ENCODE results near the gene PCSK7. TPM values are rescaled to one million over a fixed set of nuclear protein-coding genes. Genes with fewer than 3 reads are reported as not detected.
A peak's percentile ranks its signal among the peaks of the same experiment; 100 is the strongest.

The PCSK7 gene
- total RNA-seq, 2 donors from 2014 or later = 25.9 to 86.0 TPM

DNA sequence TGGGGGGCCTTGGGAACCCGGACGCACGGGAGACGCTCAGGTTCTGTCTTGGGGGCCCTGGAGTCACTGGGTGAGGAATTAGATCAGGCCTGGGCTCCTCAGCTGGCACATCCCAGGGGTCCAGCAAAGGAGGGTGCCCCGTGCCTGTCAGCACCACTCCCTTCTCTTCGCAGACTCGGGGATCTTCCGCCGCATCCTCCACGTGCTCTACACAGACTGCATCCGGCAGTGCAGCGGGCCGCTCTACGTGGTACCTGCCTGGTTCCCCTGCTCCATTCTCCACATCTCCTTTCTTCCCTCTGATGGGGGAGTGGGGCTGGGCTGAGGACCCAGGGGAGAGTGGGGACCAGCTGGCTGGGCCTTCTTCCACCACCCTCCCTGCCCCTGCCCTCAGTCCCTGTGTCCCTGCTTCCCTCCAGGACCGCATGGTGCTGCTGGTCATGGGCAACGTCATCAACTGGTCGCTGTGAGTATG lies 39.4 kb downstream of the PCSK7 start:
- DNase-seq (no peak), ATAC-seq (no peak)
- H3K36me3 ChIP-seq (replicated peaks in 1 of 2; ENCODE audit: insufficient read depth in 1 of 2, low read depth in 2 of 2) = peaks cover 0 to 29% of the 10 kb centered on the region in 2 donors
- 91 to 98% methylated on average over 10 to 16 of the region's 17 CpGs for WGBS, 2 donors
- no peak overlapping the region for H3K4me3 ChIP-seq
- TF ChIP-seq, protein P1, sequence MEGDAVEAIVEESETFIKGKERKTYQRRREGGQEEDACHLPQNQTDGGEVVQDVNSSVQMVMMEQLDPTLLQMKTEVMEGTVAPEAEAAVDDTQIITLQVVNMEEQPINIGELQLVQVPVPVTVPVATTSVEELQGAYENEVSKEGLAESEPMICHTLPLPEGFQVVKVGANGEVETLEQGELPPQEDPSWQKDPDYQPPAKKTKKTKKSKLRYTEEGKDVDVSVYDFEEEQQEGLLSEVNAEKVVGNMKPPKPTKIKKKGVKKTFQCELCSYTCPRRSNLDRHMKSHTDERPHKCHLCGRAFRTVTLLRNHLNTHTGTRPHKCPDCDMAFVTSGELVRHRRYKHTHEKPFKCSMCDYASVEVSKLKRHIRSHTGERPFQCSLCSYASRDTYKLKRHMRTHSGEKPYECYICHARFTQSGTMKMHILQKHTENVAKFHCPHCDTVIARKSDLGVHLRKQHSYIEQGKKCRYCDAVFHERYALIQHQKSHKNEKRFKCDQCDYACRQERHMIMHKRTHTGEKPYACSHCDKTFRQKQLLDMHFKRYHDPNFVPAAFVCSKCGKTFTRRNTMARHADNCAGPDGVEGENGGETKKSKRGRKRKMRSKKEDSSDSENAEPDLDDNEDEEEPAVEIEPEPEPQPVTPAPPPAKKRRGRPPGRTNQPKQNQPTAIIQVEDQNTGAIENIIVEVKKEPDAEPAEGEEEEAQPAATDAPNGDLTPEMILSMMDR (IDR thresholded peaks at IDR 0.05) = no peak
- TF ChIP-seq POLR2A (IDR thresholded peaks at IDR 0.05) = no peak
- intact Hi-C loops (cut with DNase I) = no loop called here
- H3K9me3 ChIP-seq = no peaks in the 10 kb centered on the region
- H3K27ac ChIP-seq = no peak overlapping the region
- H3K27me3 ChIP-seq = no peaks in the 10 kb centered on the region
- peaks cover 35% of the 10 kb centered on the region for H3K4me1 ChIP-seq

DNA sequence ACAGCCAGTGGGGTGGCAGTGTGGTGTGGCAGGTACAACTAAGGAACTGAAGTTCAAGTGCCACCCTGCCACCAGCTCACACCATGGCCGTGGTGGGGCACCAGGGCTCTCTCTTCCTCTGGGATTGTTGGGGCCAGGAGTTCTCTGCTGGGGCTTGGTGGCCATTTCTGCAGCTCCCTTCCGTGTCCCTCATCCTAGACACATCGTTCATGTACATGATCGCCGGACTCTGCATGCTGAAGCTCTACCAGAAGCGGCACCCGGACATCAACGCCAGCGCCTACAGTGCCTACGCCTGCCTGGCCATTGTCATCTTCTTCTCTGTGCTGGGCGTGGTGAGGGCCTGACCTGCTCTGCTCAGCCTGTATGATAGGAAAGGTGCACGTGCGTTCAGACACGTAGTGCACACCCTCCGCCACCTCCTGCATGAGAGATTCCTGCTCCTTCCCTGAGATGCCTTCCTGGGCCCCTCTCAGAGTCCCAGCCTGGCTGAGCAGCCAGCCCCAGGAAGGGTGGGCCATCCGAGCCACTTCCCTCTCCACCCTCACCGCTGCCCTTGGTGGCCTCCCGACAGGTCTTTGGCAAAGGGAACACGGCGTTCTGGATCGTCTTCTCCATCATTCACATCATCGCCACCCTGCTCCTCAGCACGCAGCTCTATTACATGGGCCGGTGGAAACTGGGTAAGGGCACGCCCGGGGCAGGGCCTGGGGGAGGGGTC lies 40.0 kb downstream of the PCSK7 start:
- DNase-seq (peak in 1 of 4 donors; percentile 10), ATAC-seq (no peak)
- intact Hi-C loops (cut with DNase I) = no loop called here
- Histone ChIP-seq H3K4me1 (peaks cover 37% of the 10 kb centered on the region), H3K4me3 (no peak overlapping the region), H3K36me3 (replicated peaks in 1 of 2; ENCODE audit: insufficient read depth in 1 of 2, low read depth in 2 of 2) (peaks cover 0 to 29% of the 10 kb centered on the region in 2 donors), H3K27ac (no peak overlapping the region), H3K27me3 (no peaks in the 10 kb centered on the region), H3K9me3 (no peaks in the 10 kb centered on the region)
- TF ChIP-seq POLR2A (IDR thresholded peaks at IDR 0.05) = no peak
- TF ChIP-seq, protein P1 (IDR thresholded peaks at IDR 0.05) = no peak
- 91 to 98% methylated on average over 13 to 23 of the region's 26 CpGs for WGBS, 2 donors

DNA sequence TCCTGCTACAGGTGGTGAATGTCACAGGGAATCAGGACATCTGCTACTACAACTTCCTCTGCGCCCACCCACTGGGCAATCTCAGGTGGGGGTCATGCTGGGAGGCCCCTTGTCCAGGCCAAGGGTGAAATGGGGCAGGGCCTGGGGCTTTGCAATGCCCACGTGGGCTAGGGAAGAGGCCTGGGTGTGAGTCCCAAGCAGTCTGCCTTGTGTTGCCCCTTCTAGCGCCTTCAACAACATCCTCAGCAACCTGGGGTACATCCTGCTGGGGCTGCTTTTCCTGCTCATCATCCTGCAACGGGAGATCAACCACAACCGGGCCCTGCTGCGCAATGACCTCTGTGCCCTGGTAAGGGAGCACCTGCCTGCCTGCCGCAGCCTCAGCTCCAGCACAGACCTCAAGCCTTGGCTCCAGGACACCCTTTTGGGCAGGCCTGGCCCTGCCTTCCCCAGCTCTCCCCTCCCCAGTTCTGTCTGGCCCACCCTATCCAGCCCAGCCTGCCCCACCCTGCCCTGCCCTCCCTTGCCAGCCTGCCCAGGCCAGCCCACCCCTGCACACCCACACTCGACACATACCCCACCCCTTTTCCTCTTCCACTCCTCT lies 41.8 kb downstream of the PCSK7 start:
- no peak for TF ChIP-seq POLR2A (IDR thresholded peaks at IDR 0.05)
- TF ChIP-seq, protein P1 (IDR thresholded peaks at IDR 0.05) = no peak
- Histone ChIP-seq H3K4me1 (peaks cover 43% of the 10 kb centered on the region), H3K27me3 (no peaks in the 10 kb centered on the region), H3K27ac (peak overlapping the region in 1 of 4 donors; percentile 81), H3K36me3 (replicated peaks in 1 of 2; ENCODE audit: insufficient read depth in 1 of 2, low read depth in 2 of 2) (peaks cover 0 to 29% of the 10 kb centered on the region in 2 donors), H3K4me3 (no peak overlapping the region), H3K9me3 (no peaks in the 10 kb centered on the region)
- DNase-seq (peak in 1 of 4 donors; percentile 9), ATAC-seq (no peak)
- WGBS, 2 donors = 73 to 83% methylated on average over 5 to 8 of the region's 8 CpGs
- intact Hi-C loops (cut with DNase I) = no loop called here

DNA sequence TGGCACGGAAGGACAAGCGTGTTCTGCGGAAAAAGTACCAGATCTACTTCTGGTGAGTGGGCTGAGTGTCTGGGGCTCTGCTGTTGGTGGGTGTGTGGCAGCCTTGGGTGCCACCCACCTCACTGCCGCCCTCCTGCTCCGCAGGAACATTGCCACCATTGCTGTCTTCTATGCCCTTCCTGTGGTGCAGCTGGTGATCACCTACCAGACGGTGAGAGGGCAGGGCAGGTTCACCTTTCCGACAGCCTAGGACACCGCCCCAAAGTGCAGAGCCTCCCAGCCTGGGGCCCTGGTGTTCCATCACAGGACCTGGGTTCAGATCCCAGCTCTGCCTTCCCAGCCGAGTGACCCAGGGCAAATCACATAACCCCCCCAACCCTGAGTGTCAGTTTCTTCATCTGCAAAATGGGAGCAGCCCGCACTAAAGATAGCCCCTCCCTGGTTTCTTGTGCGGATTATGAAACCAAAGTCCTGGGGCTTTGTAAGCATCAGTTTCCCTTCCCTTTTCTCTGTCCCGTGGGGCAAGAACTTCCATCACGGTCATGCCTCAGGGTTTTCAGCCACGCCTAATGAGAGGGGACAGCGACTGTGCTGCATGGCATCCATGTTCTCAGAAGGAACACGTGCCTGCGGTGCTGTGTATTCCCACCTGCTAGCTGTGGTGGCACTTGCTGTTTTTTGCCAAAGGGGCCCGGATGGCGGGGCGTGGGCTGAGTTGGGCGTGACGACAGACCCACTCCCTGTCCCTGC lies 42.5 kb downstream of the PCSK7 start:
- Histone ChIP-seq H3K4me3 (no peak overlapping the region), H3K27me3 (no peaks in the 10 kb centered on the region), H3K36me3 (replicated peaks in 1 of 2; ENCODE audit: insufficient read depth in 1 of 2, low read depth in 2 of 2) (peaks cover 0 to 29% of the 10 kb centered on the region in 2 donors), H3K9me3 (no peaks in the 10 kb centered on the region), H3K27ac (peak overlapping the region in 1 of 4 donors; percentile 81), H3K4me1 (peaks cover 43% of the 10 kb centered on the region)
- WGBS, 2 donors = 80 to 82% methylated on average over 7 to 22 of the region's 22 CpGs
- DNase-seq (peak in 2 of 4 donors; percentile 12 to 64), ATAC-seq (no peak)
- no peak for TF ChIP-seq POLR2A (IDR thresholded peaks at IDR 0.05)
- TF ChIP-seq, protein P1 (IDR thresholded peaks at IDR 0.05) = no peak
- intact Hi-C loops (cut with DNase I) = no loop called here

Measured in body of pancreas (tissue), 4 donors.